HL-60/S4 treated with phorbol 12-myristate 13-acetate at 8.2 ng/mL for 4 days and 3 days (cell line): ENCODE measurements around the gene TECPR2.

ENCODE experiments used
- in situ Hi-C: fragments of 300-500 bp; cut with MboI; formaldehyde crosslinking; loops from 2 replicates; pipeline ENCODE4 v1.15.0; 2022; ENCODE audit warnings: low sequenced_read_pairs

Gene TECPR2

GRCh38 chr14:102373110-102373509 lies 10.4 kb downstream of the TECPR2 start:
- in situ Hi-C loops: no loop called here

GRCh38 chr14:102374264-102374663 lies 11.5 kb downstream of the TECPR2 start:
- in situ Hi-C loops: no loop called here

DNA sequence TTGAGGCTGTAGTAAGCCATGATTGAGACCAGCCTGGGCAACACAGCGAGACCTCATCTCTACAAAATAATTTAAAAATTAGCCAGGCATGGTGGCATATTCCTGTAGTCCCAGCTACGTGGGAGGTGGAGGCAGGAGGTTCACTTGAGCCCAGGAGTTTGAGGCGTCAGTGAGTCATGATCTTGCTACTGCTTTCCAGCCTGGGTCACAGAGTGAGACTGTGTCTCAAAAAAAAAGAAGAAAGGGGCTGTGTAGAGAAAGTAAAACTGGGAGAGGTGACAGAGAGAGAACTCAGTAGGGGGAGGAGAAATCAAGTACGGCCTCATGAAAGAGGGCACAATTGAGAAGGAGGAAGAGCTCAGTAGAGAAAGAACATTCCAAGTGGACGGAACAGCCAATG lies 12.4 kb downstream of the TECPR2 start:
- in situ Hi-C loops: no loop called here

DNA sequence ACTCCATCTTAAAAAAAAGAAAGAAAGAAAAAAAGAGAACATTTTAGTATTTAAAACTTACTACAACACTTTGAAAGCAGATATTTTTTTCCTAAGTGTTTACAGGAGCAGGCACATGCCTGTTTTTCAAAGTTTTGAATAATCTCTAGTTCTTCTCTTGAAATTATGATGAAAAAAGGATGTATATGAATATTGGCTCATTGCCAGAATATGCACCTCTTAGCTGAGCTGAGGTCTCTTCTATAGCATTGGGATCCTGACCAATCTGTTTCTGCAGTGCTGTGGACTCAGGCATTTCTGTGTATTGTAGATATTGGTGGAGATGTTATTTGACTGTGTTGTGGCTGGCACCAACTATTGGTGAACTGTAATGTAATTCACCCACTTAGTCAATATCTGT lies 15.0 kb downstream of the TECPR2 start:
- in situ Hi-C loops: no loop called here

- in situ Hi-C loops: no loop called here
Observed at GRCh38 chr14:102378830-102379229, 16.1 kb downstream of the TECPR2 start.

DNA sequence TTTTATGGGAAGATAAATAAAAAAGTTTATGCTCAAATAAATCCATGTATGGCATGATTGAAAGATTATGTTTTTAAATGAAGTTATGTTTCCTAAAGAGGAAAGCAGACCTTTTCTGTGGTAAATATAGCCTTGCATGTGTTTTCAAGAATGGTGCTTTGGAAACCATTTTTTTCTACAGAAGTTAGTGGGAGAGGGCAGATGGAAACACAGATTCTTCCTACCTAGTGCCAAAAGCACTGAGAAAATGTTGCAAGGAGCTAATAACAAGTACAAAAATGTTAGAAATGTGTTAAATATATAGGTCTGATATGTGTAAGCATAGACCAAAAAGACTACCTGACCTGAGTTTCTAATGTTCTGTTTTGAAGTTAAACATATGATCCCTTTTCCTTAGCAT lies 24.3 kb downstream of the TECPR2 start:
- in situ Hi-C loops: no loop called here

GRCh38 chr14:102389246-102389645 lies 26.5 kb downstream of the TECPR2 start:
- in situ Hi-C loops: no loop called here

- in situ Hi-C loops: no loop called here
Observed at GRCh38 chr14:102390064-102390855, 27.5 kb downstream of the TECPR2 start.

GRCh38 chr14:102392506-102392905 lies 29.8 kb downstream of the TECPR2 start:
- in situ Hi-C loops: no loop called here

DNA sequence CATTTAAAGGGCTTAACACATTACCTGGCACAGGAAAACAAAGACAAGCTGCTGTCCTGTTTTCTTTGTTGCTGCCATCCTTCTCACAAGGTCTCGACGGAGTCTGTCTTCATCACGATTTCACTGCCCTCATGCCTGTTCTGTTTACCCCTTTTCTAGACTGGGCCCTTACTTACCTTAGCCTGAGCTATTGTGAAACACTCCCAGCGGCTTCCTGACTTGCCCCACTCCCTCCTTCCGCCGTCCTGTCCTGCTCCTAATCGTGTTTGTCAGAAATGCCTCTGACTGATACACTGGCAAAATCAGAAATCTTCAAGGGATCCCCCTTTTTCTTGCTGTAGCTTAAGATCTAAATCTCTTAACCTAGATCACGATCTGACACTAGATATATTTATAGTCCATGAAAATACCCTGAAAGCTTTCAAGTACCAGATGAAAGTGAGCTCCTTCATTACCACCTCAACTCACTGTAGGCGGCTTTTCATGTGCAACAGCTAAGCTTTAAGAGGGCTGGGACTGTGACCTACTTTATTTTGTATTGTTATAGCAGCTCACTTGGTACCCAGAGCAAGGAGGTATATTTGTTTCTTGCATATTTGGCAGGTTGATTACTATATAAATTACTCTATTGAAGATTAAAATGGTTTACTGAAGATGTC lies 32.1 kb downstream of the TECPR2 start:
- in situ Hi-C loops: no loop called here

GRCh38 chr14:102396521-102396920 lies 33.8 kb downstream of the TECPR2 start:
- in situ Hi-C loops: no loop called here

DNA sequence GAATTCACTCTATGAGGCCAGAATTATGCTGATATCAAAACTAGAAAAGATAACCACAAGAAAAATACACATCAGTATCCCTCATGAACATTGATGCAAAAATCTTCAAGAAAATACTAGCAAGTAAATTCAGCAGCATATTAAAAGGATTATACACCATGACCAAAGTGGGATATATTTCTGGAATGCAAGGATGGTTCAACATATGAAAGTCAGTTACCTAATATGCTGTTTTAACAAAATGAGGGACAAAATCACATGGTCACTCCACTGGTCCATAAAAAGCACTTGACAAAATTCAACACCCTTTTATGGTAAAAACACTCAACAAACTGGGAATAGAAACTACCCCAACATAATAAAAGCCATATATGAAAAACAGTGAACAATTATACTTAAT lies 40.3 kb downstream of the TECPR2 start:
- in situ Hi-C loops: no loop called here

DNA sequence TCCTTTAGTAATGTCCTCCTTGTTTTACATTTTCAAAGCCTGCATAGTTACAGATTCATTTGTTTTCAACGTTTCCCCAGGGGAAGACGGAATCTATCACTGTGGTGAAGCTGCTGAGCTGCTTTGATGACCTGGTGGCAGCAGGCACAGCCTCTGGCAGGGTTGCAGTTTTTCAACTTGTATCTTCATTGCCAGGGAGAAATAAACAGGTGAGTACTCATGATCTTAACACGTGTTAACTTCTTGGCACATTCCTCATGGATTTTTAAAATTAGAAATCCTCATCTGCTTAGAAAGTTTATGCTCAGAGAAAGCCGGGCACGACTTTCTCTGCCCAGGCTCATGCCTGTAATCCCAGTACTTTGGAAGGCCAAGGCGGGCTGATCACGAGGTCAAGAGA lies 44.5 kb downstream of the TECPR2 start:
- in situ Hi-C loops: no loop called here

GRCh38 chr14:102408724-102409123 lies 46.0 kb downstream of the TECPR2 start:
- in situ Hi-C loops: no loop called here

- in situ Hi-C loops: no loop called here
Observed at GRCh38 chr14:102415671-102416070, 52.9 kb downstream of the TECPR2 start.

- in situ Hi-C loops: no loop called here
Observed at GRCh38 chr14:102417001-102417431, 54.3 kb downstream of the TECPR2 start.

- in situ Hi-C loops: no loop called here
Observed at GRCh38 chr14:102417646-102418045, 54.9 kb downstream of the TECPR2 start.

- in situ Hi-C loops: no loop called here
Observed at GRCh38 chr14:102418169-102418852, 55.6 kb downstream of the TECPR2 start.

DNA sequence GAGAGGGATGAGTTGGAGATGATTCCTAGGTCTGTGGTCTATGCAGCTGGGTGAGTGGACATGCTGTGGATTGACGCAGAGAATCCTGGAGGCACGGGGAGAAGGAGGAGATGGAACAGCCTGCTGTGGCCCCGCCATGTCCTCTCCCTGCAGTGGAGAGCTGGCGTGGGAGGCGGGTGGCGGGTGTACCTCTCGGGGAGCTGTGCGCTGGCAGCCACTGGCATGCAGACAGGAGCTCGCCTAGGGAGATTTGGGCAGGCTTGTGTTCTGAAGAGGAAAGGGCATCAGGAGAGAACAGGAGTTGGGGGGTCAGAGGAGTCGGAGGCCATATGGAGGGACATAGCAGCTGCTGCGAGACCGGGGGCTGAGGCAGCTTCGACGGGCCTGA lies 56.1 kb downstream of the TECPR2 start:
- in situ Hi-C loops: no loop called here

DNA sequence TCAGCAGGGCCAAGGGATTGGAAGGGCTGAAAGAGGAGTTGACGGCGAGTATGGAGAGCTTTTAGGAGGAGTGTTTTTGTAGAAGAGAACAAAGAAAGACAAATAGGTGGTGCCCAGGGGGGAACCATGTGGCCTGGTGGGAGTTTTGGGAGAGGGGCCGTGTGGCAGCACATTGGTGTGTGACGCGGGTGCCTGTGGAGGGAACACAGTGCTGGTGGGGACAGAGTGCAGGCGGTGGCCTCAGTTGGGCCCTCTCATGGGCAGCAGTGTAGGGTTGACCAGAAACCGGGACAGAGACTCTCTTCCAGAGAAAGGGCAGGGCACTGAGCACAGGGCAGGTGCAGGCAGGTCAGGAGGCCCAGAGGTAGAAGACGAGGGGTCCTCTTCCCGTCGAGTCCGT lies 56.5 kb downstream of the TECPR2 start:
- in situ Hi-C loops: no loop called here

DNA sequence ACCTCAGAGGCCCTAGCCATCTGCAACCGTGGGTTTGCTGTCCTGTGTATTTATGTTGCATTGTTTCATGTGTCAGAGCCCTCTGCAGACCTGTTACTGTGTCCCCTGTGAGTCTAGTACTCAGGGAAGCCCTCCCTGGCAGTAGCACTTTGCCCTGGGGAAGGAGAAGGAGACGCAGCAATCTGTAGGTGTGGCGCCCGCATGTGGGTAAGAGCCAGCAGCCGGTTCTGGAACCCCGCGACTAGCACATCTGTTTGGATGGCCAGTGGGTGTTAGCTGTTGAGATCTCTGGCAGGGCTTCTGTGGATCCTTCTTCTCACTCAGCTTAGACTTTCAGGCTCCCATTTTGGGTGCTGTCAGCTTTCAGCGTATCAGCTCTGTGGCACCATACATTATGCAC lies 57.0 kb downstream of the TECPR2 start:
- in situ Hi-C loops: no loop called here
